Smooth muscle cell (in vitro differentiated cells): ENCODE measurements around the gene ZNF212. TPM values are rescaled to one million over a fixed set of nuclear protein-coding genes. Genes with fewer than 3 reads are reported as not detected.
"Not testable (repeated sequence)": the region's sequence is repeated elsewhere in the genome, so short reads cannot be mapped to it uniquely, and the experiment has no call there.

Experiments
- DNase-seq: peaks from one replicate; lab custom pipeline; 2025; ENCODE audit not compliant: unreplicated experiment; lab: John Stamatoyannopoulos, UW
- H2AFZ ChIP-seq: fragments of 200-600 bp; sonication (generic); 2 replicates; pipeline ENCODE4 v1.6.0; 2016; ENCODE audit warnings: antibody characterized with exemption, low read depth, mild to moderate bottlenecking
- H3F3A ChIP-seq: fragments of 200-600 bp; sonication (generic); 2 replicates; pipeline ENCODE4 v1.6.0; 2017; ENCODE audit warnings: antibody characterized with exemption, low read depth
- H3K27ac ChIP-seq: fragments of 200-600 bp; sonication (generic); 2 replicates; pipeline ENCODE4 v1.5.1; 2016; ENCODE audit warnings: low read depth, mild to moderate bottlenecking
- H3K27me3 ChIP-seq: fragments of 200-600 bp; sonication (generic); 2 replicates; pipeline ENCODE4 v1.6.1; 2016; ENCODE audit warnings: low read depth, mild to moderate bottlenecking
- H3K36me3 ChIP-seq: fragments of 200-600 bp; sonication (generic); 2 replicates; pipeline ENCODE4 v1.5.1; 2016; ENCODE audit warnings: low read depth
- H3K4me1 ChIP-seq: fragments of 200-600 bp; sonication (generic); 2 replicates; pipeline ENCODE4 v1.5.1; 2016; ENCODE audit warnings: low read depth
- H3K4me2 ChIP-seq: fragments of 200-600 bp; sonication (generic); 2 replicates; pipeline ENCODE4 v1.6.0; 2016; ENCODE audit warnings: mild to moderate bottlenecking
- H3K4me3 ChIP-seq: fragments of 200-600 bp; sonication (generic); 2 replicates; pipeline ENCODE4 v1.5.1; 2016; ENCODE audit warnings: mild to moderate bottlenecking
- H3K79me2 ChIP-seq: fragments of 200-600 bp; sonication (generic); 2 replicates; pipeline ENCODE4 v1.6.0; 2016; ENCODE audit warnings: low read depth, mild to moderate bottlenecking
- H3K9ac ChIP-seq: fragments of 200-600 bp; sonication (generic); 2 replicates; pipeline ENCODE4 v1.6.0; 2016; ENCODE audit warnings: low read depth
- H3K9me3 ChIP-seq: fragments of 200-600 bp; sonication (generic); replicated peaks from 2 replicates; pipeline ENCODE4 v1.5.1; 2016; ENCODE audit warnings: low read depth
- H4K20me1 ChIP-seq: fragments of 200-600 bp; sonication (generic); 2 replicates; pipeline ENCODE4 v1.6.0; 2016; ENCODE audit warnings: low read depth
- WGBS: methylation state at CpG from one replicate; pipeline ENCODE4 v1.1.7; 2016; ENCODE audit warnings: low lambda C conversion rate; 5-methylcytosine and 5-hydroxymethylcytosine counted together
- polyA plus RNA-seq: library from polyadenylated mRNA; unstranded; fragments of >200 nt; fragmentation: Nextera tagmentation; extraction: Ambion mirVana; gene quantifications from 2 replicates; pipeline ENCODE4 v1.2.1, GENCODE V29; 2016
- total RNA-seq: library from RNA; depleted of rRNA; stranded (reverse); fragments of >200 nt; gene quantifications from 2 replicates; pipeline ENCODE4 v1.2.3, GENCODE V29; 2014
- TF ChIP-seq, protein P1 (sequence below): fragments of 200-600 bp; sonication (generic); IDR thresholded peaks from 2 replicates; pipeline ENCODE4 v1.5.1; 2017; ENCODE audit warnings: borderline replicate concordance, mild to moderate bottlenecking, antibody characterized with exemption; ENCODE audit not compliant: insufficient read depth, poor library complexity, severe bottlenecking

The ZNF212 gene
- total and polyA plus RNA-seq, 2 experiments from 2014 or later, result 4.6 to 7.7 TPM

- H3K4me2 ChIP-seq, result no peak overlapping the region
Observed at GRCh38 chr7:149266451-149266850, 27.0 kb downstream of the ZNF212 start.

DNA sequence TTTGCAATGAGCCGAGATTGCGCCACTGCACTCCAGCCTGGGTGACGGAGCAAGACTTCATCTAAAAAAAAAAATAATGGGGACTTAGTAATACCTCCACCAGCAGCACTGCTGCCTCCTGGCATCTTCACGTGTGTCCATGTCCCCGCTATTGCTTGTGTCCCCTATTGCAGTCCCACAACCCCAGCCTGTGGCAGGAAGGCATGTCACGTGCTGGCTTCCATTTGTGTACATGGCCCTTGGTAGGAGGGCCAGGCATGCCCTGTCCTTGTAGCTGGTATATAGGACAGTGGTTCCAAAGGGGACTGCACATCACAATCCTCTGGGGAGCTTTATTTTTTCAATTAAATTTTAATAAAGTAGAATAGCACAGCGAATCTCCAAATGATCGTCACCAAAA, 28.3 kb downstream of the ZNF212 start:
- Histone ChIP-seq H3K4me3 (no peak overlapping the region), H3K9me3 (no peaks in the 10 kb centered on the region), H3K36me3 (peaks cover 15% of the 10 kb centered on the region), H3K79me2 (peaks cover 31% of the 10 kb centered on the region), H3K9ac (no peak overlapping the region), H3K4me1 (peaks cover 2% of the 10 kb centered on the region), H2AFZ (no peak overlapping the region), H3F3A (no peaks in the 10 kb centered on the region), H3K27me3 (no peaks in the 10 kb centered on the region), H3K27ac (no peak overlapping the region), H3K4me2 (no peak overlapping the region), H4K20me1 (peaks cover 17% of the 10 kb centered on the region)
- 97% methylated on average over 8 of the region's 8 CpGs for WGBS
- TF ChIP-seq, protein P1, sequence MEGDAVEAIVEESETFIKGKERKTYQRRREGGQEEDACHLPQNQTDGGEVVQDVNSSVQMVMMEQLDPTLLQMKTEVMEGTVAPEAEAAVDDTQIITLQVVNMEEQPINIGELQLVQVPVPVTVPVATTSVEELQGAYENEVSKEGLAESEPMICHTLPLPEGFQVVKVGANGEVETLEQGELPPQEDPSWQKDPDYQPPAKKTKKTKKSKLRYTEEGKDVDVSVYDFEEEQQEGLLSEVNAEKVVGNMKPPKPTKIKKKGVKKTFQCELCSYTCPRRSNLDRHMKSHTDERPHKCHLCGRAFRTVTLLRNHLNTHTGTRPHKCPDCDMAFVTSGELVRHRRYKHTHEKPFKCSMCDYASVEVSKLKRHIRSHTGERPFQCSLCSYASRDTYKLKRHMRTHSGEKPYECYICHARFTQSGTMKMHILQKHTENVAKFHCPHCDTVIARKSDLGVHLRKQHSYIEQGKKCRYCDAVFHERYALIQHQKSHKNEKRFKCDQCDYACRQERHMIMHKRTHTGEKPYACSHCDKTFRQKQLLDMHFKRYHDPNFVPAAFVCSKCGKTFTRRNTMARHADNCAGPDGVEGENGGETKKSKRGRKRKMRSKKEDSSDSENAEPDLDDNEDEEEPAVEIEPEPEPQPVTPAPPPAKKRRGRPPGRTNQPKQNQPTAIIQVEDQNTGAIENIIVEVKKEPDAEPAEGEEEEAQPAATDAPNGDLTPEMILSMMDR, result no peak
- no peak for DNase-seq

More at GRCh38 chr7:149266451-149266850, 27.0 kb downstream of the ZNF212 start:
- Histone ChIP-seq H3K4me1 (peaks cover 8% of the 10 kb centered on the region), H3K9me3 (no peaks in the 10 kb centered on the region), H3K9ac (no peak overlapping the region), H3K27me3 (no peaks in the 10 kb centered on the region), H2AFZ (no peak overlapping the region), H3K27ac (no peak overlapping the region), H3F3A (no peaks in the 10 kb centered on the region), H3K36me3 (peaks cover 6% of the 10 kb centered on the region), H3K79me2 (peaks cover 27% of the 10 kb centered on the region), H4K20me1 (peaks cover 11% of the 10 kb centered on the region), H3K4me3 (no peak overlapping the region)
- WGBS, result 98% methylated on average over 16 of the region's 21 CpGs
- TF ChIP-seq, protein P1, result no peak
- no peak for DNase-seq

GRCh38 chr7:149274424-149274823, 35.0 kb downstream of the ZNF212 start:
- Histone ChIP-seq H3K36me3 (peaks cover 15% of the 10 kb centered on the region), H3K79me2 (peaks cover 34% of the 10 kb centered on the region), H4K20me1 (peaks cover 17% of the 10 kb centered on the region)
- not testable (repeated sequence) for H3K27me3 ChIP-seq, H3K9ac ChIP-seq, H3K27ac ChIP-seq, H3F3A ChIP-seq, H3K9me3 ChIP-seq, H3K4me2 ChIP-seq, DNase-seq, H3K4me3 ChIP-seq, H2AFZ ChIP-seq, H3K4me1 ChIP-seq
- 97% methylated on average over 8 of the region's 8 CpGs for WGBS

GRCh38 chr7:149277871-149278270, 38.4 kb downstream of the ZNF212 start:
- peaks cover 3% of the 10 kb centered on the region for H3K9me3 ChIP-seq
- no peaks in the 10 kb centered on the region for H3K27me3 ChIP-seq
- WGBS, result 98% methylated on average over 9 of the region's 9 CpGs
- TF ChIP-seq, protein P1, result no peak
- H2AFZ ChIP-seq, result no peak overlapping the region
- H3K4me1 ChIP-seq, result no peaks in the 10 kb centered on the region
- H3K36me3 ChIP-seq, result peaks cover 6% of the 10 kb centered on the region
- H3K79me2 ChIP-seq, result peaks cover 16% of the 10 kb centered on the region
- H3F3A ChIP-seq, result no peaks in the 10 kb centered on the region
- no peak overlapping the region for H3K4me3 ChIP-seq
- H3K9ac ChIP-seq, result no peak overlapping the region
- H4K20me1 ChIP-seq, result no peaks in the 10 kb centered on the region
- H3K27ac ChIP-seq, result no peak overlapping the region
- no peak overlapping the region for H3K4me2 ChIP-seq
- no peak for DNase-seq
